ENCODE results near the gene MIP. TPM values are rescaled to one million over a fixed set of nuclear protein-coding genes. Genes with fewer than 3 reads are reported as not detected.

Gene MIP
- total RNA-seq, 1 donor from 2014 or later: not detected

DNA sequence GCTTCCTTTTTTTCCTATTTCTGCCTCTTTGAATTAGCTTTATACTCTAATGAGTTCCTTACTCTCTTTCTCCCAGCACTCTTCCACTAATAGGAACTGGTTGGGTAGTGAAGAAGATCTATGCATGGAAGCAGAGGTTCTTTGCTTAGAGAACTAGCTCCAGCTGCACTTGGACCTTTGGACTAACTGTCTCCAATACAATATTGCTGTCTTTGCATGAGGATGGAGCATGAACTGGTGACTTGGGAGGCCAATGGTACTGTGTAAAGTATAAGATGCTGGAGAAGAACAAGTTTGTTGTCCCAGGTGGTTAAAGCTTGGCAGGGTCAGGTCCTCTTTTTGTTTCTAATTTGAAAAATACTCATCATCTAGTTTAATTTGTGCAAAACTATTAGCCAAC, 35.9 kb upstream of the MIP start:
- no peak overlapping the region for H3K27ac ChIP-seq
- H3K9me3 ChIP-seq: no peaks in the 10 kb centered on the region
- intact Hi-C loops (cut with DNase I): no loop called here
- H3K4me1 ChIP-seq: peaks cover 19% of the 10 kb centered on the region
- TF ChIP-seq POLR2A (IDR thresholded peaks at IDR 0.05) (no peak), POLR2AphosphoS5 (IDR thresholded peaks at IDR 0.05; ENCODE audit: insufficient read depth in 1 of 2, low read depth in 1 of 2) (no peak)
- TF ChIP-seq, protein P1, sequence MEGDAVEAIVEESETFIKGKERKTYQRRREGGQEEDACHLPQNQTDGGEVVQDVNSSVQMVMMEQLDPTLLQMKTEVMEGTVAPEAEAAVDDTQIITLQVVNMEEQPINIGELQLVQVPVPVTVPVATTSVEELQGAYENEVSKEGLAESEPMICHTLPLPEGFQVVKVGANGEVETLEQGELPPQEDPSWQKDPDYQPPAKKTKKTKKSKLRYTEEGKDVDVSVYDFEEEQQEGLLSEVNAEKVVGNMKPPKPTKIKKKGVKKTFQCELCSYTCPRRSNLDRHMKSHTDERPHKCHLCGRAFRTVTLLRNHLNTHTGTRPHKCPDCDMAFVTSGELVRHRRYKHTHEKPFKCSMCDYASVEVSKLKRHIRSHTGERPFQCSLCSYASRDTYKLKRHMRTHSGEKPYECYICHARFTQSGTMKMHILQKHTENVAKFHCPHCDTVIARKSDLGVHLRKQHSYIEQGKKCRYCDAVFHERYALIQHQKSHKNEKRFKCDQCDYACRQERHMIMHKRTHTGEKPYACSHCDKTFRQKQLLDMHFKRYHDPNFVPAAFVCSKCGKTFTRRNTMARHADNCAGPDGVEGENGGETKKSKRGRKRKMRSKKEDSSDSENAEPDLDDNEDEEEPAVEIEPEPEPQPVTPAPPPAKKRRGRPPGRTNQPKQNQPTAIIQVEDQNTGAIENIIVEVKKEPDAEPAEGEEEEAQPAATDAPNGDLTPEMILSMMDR (IDR thresholded peaks at IDR 0.05): no peak
- no peak for DNase-seq (ENCODE audit: extremely low spot score in 2 of 2)
- no peaks in the 10 kb centered on the region for H3K27me3 ChIP-seq
- H3K36me3 ChIP-seq: no peaks in the 10 kb centered on the region
- H3K4me3 ChIP-seq: no peak overlapping the region

DNA sequence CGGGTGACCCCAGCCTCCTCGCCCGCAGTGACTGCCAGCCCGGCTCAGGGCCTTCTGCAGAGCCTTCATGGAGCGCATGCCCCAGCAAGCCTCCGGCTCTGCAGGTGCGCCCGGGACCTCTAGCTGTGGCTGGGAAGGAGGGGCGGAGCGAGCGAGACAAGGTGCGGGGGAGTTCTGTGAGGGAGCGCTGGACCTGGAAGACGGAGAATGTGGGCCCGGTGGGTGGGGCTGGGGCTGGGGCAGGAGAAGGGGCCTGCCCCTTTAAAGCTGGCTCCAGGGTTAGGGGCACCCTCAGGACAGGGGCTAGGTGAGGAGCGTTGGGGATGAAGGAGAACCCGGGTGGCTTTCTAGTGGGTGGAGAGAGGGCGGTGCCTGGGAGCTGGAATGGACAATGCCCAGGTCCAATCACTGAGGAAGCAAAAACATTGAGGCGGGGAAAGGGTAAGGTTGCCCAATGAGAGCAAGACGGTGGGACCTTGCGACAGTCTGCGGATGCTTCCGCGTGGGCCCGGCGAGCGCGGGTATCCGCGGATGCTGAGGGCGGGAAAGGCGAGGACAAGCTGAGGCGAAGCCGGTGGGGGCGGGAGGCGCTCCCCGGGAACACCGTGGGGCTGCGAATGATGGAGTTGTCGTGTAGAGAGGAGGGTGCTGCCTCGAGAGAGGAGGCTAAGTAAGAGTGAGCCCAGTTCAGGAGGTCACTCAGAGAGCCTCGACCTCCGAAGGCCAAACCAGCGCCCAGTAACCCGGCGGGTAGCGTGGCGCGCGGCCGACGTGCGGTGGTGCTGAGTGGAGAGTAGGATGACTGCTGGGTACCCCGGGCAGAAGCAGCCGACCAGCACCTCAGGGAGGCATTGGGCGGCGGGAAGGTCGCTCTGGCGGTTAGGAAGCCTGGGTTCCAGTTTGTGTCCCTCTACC, 33.8 kb upstream of the MIP start, which contains the start of gene GLS2:
Gene GLS2, minus strand, starts transcription at position 121 of the 915 bp plus-strand sequence. Its CDS starts 43 bp downstream, at position 78.
- no peak for DNase-seq (ENCODE audit: extremely low spot score in 2 of 2)
- Histone ChIP-seq H3K27me3 (no peaks in the 10 kb centered on the region), H3K36me3 (no peaks in the 10 kb centered on the region), H3K9me3 (no peaks in the 10 kb centered on the region), H3K4me3 (peak within 1 kb of the TSS; percentile 59 to 68), H3K27ac (peak within 1 kb of the TSS; percentile 12), H3K4me1 (peaks cover 19% of the 10 kb centered on the region)
- intact Hi-C loops (cut with DNase I): no loop called here
- TF ChIP-seq, protein P1 (IDR thresholded peaks at IDR 0.05): no peak
- TF ChIP-seq POLR2AphosphoS5 (IDR thresholded peaks at IDR 0.05; ENCODE audit: insufficient read depth in 1 of 2, low read depth in 1 of 2): peak in 1 of 2 donors; percentile 38
- TF ChIP-seq POLR2A (IDR thresholded peaks at IDR 0.05): no peak

DNA sequence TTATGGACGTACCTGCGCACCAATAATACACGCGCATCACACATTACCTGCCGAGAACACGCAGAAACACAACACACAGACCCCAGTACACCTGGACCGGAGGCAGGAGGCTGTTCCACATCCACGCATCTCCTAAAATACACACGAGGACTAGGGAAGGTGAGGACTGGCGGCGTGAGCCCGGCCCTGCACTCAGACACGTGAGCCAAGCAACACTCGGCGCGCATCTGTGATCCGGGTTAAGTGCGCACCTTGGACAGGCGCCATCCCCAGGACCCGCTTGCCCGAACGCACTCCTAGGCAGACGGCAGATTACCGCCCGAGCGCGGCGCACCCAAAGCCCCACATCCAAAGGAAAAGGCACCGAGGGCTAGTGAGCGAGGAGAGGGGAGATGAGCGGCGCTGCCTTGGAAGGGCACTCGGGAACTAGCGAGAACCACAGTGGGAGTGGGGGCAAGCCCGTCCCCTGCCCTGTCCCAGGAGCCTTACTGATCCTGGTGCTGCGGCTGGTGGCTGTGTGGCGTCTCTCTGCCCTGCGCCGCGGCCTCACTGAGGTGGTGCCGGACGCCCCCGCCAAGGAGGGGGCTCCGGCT, 33.1 kb upstream of the MIP start:
- TF ChIP-seq POLR2AphosphoS5 (IDR thresholded peaks at IDR 0.05; ENCODE audit: insufficient read depth in 1 of 2, low read depth in 1 of 2): no peak
- no peak for DNase-seq (ENCODE audit: extremely low spot score in 2 of 2)
- Histone ChIP-seq H3K4me1 (peaks cover 19% of the 10 kb centered on the region), H3K36me3 (no peaks in the 10 kb centered on the region), H3K4me3 (peak overlapping the region; percentile 59 to 68), H3K9me3 (no peaks in the 10 kb centered on the region), H3K27ac (peak overlapping the region; percentile 12), H3K27me3 (no peaks in the 10 kb centered on the region)
- intact Hi-C loops (cut with DNase I): no loop called here

DNA sequence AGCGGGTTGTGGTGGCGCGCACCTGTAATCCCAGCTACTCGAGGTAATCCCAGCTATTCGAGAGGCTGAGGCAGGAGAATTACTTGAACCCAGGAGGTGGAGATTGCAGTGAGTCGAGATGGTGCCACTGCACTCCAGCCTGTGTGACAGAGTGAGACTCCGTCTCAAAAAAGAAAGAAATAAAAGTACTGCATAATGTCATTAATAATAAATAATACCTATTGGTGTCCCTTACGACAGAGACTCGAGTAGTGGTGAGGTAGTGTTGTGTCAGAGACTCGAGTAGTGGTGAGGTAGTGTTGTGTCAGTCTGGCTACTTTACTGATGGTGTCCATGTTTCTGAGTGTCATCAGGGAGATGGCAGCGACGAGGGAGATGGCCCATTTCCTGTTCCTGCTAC, 32.2 kb upstream of the MIP start:
- H3K4me1 ChIP-seq: peaks cover 19% of the 10 kb centered on the region
- H3K4me3 ChIP-seq: no peak overlapping the region
- H3K9me3 ChIP-seq: no peaks in the 10 kb centered on the region
- no peak for DNase-seq (ENCODE audit: extremely low spot score in 2 of 2)
- no peaks in the 10 kb centered on the region for H3K36me3 ChIP-seq
- no peaks in the 10 kb centered on the region for H3K27me3 ChIP-seq
- intact Hi-C loops (cut with DNase I): no loop called here
- TF ChIP-seq POLR2A (IDR thresholded peaks at IDR 0.05) (no peak), POLR2AphosphoS5 (IDR thresholded peaks at IDR 0.05; ENCODE audit: insufficient read depth in 1 of 2, low read depth in 1 of 2) (no peak)
- TF ChIP-seq, protein P1 (IDR thresholded peaks at IDR 0.05): no peak
- H3K27ac ChIP-seq: no peak overlapping the region

GRCh38 chr12:56484566-56484965, 30.1 kb upstream of the MIP start:
- H3K4me3 ChIP-seq: no peak overlapping the region
- H3K36me3 ChIP-seq: no peaks in the 10 kb centered on the region
- no peaks in the 10 kb centered on the region for H3K9me3 ChIP-seq
- intact Hi-C loops (cut with DNase I): no loop called here
- no peak overlapping the region for H3K27ac ChIP-seq
- H3K27me3 ChIP-seq: no peaks in the 10 kb centered on the region
- no peak for TF ChIP-seq POLR2A (IDR thresholded peaks at IDR 0.05)
- TF ChIP-seq, protein P1 (IDR thresholded peaks at IDR 0.05): no peak
- TF ChIP-seq POLR2AphosphoS5 (IDR thresholded peaks at IDR 0.05; ENCODE audit: insufficient read depth in 1 of 2, low read depth in 1 of 2): no peak
- H3K4me1 ChIP-seq: peaks cover 19% of the 10 kb centered on the region
- no peak for DNase-seq (ENCODE audit: extremely low spot score in 2 of 2)

Measured in vagina (tissue), 2 donors.